Limb (tissue), 2 donors: ENCODE results near the gene RYR2.
"Not testable (repeated sequence)": the region's sequence is repeated elsewhere in the genome, so short reads cannot be mapped to it uniquely, and the experiment has no call there.

ENCODE experiments used
- DNase-seq, 2 donors: peaks; one replicate each; pipeline ENCODE4 v3.0.0-alpha.2; 2016; ENCODE audit errors: extremely low spot score in 2 of 2

Gene RYR2

GRCh38 chr1:237074371-237075117, 32.6 kb downstream of the RYR2 start:
- DNase-seq, result no peak

- DNase-seq, result no peak
Measured at GRCh38 chr1:237084341-237085077, 42.5 kb downstream of the RYR2 start.

- DNase-seq, result no peak
Measured at GRCh38 chr1:237091691-237092090, 49.7 kb downstream of the RYR2 start.

- DNase-seq, result no peak
Measured at GRCh38 chr1:237093691-237094090, 51.7 kb downstream of the RYR2 start.

GRCh38 chr1:237098541-237098940, 56.6 kb downstream of the RYR2 start:
- DNase-seq, result no peak

- no peak for DNase-seq
Measured at GRCh38 chr1:237103021-237103420, 61.0 kb downstream of the RYR2 start.

- DNase-seq, result no peak
Measured at GRCh38 chr1:237104096-237104495, 62.1 kb downstream of the RYR2 start.

- DNase-seq, result no peak
Measured at GRCh38 chr1:237105826-237106225, 63.8 kb downstream of the RYR2 start.

GRCh38 chr1:237108297-237109040, 66.5 kb downstream of the RYR2 start:
- no peak for DNase-seq

GRCh38 chr1:237111807-237112206, 69.8 kb downstream of the RYR2 start:
- DNase-seq, result no peak

- no peak for DNase-seq
Measured at GRCh38 chr1:237112663-237113062, 70.7 kb downstream of the RYR2 start.

- DNase-seq, result no peak
Measured at GRCh38 chr1:237115035-237115434, 73.1 kb downstream of the RYR2 start.

GRCh38 chr1:237119091-237119490, 77.1 kb downstream of the RYR2 start:
- no peak for DNase-seq

- DNase-seq, result no peak
Measured at GRCh38 chr1:237120683-237121082, 78.7 kb downstream of the RYR2 start.

- no peak for DNase-seq
Measured at GRCh38 chr1:237124856-237125462, 83.0 kb downstream of the RYR2 start.

- DNase-seq, result no peak
Measured at GRCh38 chr1:237126180-237126579, 84.2 kb downstream of the RYR2 start.

GRCh38 chr1:237127301-237127700, 85.3 kb downstream of the RYR2 start:
- not testable (repeated sequence) for DNase-seq

- no peak for DNase-seq
Measured at GRCh38 chr1:237133921-237134320, 91.9 kb downstream of the RYR2 start.

- DNase-seq, result no peak
Measured at GRCh38 chr1:237134929-237135328, 92.9 kb downstream of the RYR2 start.

GRCh38 chr1:237138551-237138950, 96.6 kb downstream of the RYR2 start:
- DNase-seq, result no peak

GRCh38 chr1:237139732-237140131, 97.7 kb downstream of the RYR2 start:
- no peak for DNase-seq

GRCh38 chr1:237140986-237141385, 99.0 kb downstream of the RYR2 start:
- DNase-seq, result no peak
